ENCODE measurements around the gene KIF3A. TPM values are rescaled to one million over a fixed set of nuclear protein-coding genes. Genes with fewer than 3 reads are reported as not detected.

Gene KIF3A
- total and polyA plus RNA-seq, 3 donors from 2014 or later, result 23.2 to 38.6 (median 30.8) TPM

DNA sequence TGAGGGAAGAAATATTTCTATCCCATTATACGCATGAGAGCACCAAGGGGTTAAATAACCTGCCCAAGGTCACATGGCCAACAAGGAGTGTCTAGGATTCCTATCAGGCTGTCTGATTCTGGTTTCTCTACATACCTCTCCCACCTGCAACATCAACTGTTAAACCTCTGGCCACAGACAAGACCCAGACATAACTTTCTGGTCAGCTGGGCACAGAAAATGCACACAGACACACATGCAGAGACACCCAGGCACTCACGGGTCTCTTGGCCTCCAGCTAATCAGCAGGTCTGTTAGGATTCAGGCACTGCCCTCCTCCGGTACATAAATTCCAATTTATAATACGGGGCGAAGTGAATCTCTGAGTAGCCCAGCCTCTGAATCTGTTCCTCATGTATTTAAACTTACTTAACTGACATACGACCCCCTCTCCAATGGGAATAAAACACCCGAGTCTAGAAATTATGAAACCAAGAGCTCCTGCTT, 38.2 kb upstream of the KIF3A start:
- no peak for DNase-seq
- H3K27me3 ChIP-seq, result no peaks in the 10 kb centered on the region
- no peak for TF ChIP-seq POLR2A (IDR thresholded peaks at IDR 0.05)
- TF ChIP-seq, protein P1, sequence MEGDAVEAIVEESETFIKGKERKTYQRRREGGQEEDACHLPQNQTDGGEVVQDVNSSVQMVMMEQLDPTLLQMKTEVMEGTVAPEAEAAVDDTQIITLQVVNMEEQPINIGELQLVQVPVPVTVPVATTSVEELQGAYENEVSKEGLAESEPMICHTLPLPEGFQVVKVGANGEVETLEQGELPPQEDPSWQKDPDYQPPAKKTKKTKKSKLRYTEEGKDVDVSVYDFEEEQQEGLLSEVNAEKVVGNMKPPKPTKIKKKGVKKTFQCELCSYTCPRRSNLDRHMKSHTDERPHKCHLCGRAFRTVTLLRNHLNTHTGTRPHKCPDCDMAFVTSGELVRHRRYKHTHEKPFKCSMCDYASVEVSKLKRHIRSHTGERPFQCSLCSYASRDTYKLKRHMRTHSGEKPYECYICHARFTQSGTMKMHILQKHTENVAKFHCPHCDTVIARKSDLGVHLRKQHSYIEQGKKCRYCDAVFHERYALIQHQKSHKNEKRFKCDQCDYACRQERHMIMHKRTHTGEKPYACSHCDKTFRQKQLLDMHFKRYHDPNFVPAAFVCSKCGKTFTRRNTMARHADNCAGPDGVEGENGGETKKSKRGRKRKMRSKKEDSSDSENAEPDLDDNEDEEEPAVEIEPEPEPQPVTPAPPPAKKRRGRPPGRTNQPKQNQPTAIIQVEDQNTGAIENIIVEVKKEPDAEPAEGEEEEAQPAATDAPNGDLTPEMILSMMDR (IDR thresholded peaks at IDR 0.05), result no peak
- intact Hi-C loops (cut with DNase I; ENCODE audit: low total_unique reads), result no loop called here
- WGBS, 2 donors, result 32 to 45% methylated on average over 7 of the region's 7 CpGs
- H3K27ac ChIP-seq, result peak overlapping the region in 1 of 2 donors; percentile 71
- no peak overlapping the region for H3K4me3 ChIP-seq
- peaks cover 26% of the 10 kb centered on the region for H3K4me1 ChIP-seq
- H3K36me3 ChIP-seq (ENCODE audit: low read depth, missing control alignments), result no peaks in the 10 kb centered on the region
- no peaks in the 10 kb centered on the region for H3K9me3 ChIP-seq

DNA sequence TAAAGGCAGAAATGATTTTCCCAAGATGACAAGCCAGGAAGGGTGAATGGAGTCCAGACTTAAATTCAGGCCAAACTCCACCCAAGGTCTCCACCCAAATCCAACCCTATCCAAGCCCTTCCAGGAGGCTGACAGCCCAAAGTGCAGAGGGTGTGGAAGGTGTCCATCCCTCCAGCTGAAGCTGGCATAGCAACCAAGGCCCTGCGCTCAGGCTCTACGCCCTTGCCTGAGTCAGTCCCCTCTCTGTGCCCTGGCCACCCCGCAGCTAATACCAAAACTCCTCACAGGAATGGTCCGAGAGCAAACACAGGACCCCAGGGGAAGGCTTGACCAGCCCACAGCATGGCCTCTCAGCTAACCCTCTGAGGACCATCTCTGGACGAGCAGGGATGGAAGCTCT, 37.5 kb upstream of the KIF3A start:
- Histone ChIP-seq H3K4me1 (peaks cover 26% of the 10 kb centered on the region), H3K36me3 (ENCODE audit: low read depth, missing control alignments) (no peaks in the 10 kb centered on the region), H3K4me3 (no peak overlapping the region), H3K27ac (no peak overlapping the region), H3K9me3 (no peaks in the 10 kb centered on the region), H3K27me3 (no peaks in the 10 kb centered on the region)
- intact Hi-C loops (cut with DNase I; ENCODE audit: low total_unique reads), result no loop called here
- TF ChIP-seq, protein P1 (IDR thresholded peaks at IDR 0.05), result no peak
- no peak for TF ChIP-seq POLR2A (IDR thresholded peaks at IDR 0.05)
- WGBS, 2 donors, result 78 to 83% methylated on average over 5 of the region's 5 CpGs
- no peak for DNase-seq

DNA sequence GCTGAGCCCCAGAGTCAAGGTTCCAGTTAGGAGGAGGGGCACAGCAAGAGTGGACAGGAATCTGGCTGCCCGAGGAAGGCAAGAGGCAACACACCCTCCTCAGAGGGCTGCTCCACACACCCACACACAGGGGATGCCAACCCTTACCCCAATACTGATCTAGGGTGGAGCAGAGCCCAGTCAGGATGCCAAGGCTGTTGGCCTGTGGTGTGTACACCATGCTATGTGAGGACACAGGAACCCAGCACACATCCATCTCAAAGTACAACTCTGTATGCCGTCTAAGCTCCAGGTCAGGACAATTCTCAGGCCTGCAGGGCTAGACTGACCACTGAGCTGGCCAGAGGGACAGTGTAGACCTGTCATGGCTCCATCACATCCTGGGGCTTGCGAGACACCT, 37.1 kb upstream of the KIF3A start:
- Histone ChIP-seq H3K4me3 (no peak overlapping the region), H3K27me3 (no peaks in the 10 kb centered on the region), H3K4me1 (peaks cover 26% of the 10 kb centered on the region), H3K27ac (no peak overlapping the region), H3K9me3 (no peaks in the 10 kb centered on the region), H3K36me3 (ENCODE audit: low read depth, missing control alignments) (no peaks in the 10 kb centered on the region)
- no peak for DNase-seq
- intact Hi-C loops (cut with DNase I; ENCODE audit: low total_unique reads), result no loop called here
- TF ChIP-seq POLR2A (IDR thresholded peaks at IDR 0.05), result no peak
- TF ChIP-seq, protein P1 (IDR thresholded peaks at IDR 0.05), result no peak
- WGBS, 2 donors, result 58 to 82% methylated on average over 3 of the region's 3 CpGs

DNA sequence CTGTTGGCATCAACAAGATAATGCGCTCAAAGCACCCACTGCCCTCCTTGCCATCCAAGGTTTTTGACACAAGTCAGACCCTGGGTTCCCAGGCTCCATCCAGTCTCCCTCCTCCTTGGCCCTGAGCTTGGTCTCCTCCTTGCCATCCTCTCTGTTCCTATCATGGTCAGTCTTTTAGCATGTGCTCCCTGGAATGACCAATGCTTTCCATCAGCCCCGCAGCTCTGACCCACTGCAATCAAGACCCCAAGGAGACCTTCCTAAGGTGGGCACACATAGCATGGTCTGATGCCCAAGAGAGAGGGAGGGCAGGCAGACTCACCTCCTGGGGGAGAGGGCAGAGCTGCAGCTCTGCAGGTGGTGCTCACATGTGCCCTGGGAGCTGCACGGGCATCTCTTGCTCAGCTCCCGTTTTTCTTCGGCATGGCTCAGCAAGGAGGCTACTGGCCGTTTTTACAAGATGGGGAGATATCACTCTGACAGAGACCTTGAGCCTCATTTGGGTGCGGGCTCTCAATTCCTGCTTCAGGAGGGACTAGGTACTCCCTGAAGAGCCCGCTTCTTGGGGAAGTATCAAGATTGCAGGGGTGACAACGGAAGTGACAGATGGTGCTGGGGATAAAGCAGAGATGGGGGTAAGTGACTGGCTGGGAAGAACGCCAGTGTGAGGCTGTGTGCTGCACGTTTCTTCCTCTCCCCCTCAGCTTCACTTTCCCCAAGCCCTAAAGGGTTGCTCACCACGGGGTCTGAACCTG, 36.4 kb upstream of the KIF3A start:
- H3K36me3 ChIP-seq (ENCODE audit: low read depth, missing control alignments), result no peaks in the 10 kb centered on the region
- H3K27me3 ChIP-seq, result no peaks in the 10 kb centered on the region
- H3K9me3 ChIP-seq, result no peaks in the 10 kb centered on the region
- peaks cover 26% of the 10 kb centered on the region for H3K4me1 ChIP-seq
- TF ChIP-seq POLR2A (IDR thresholded peaks at IDR 0.05), result no peak
- TF ChIP-seq, protein P1 (IDR thresholded peaks at IDR 0.05), result no peak
- H3K27ac ChIP-seq, result no peak overlapping the region
- DNase-seq, result no peak
- no peak overlapping the region for H3K4me3 ChIP-seq
- intact Hi-C loops (cut with DNase I; ENCODE audit: low total_unique reads), result no loop called here
- WGBS, 2 donors, result 76 to 77% methylated on average over 12 of the region's 12 CpGs

DNA sequence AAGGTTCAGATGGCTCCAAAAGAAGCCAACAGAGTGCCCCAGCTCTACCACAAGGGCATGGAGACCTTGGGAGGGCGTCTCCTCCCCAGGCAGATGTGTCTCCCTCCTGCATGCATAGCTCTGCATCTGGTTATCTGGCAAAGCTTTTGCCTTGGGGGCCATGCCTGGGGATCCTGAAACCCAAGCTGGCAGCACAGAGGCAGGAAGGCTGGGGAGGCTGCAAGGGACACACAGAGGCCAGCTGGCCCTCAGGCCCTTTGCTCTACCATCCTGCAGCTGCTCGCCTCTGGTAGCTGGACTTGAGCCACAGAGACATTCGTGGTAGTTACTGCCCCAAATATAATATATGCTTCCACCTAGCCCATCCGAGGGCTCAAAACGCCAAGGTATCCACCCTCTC, 35.8 kb upstream of the KIF3A start:
- Histone ChIP-seq H3K4me3 (no peak overlapping the region), H3K36me3 (ENCODE audit: low read depth, missing control alignments) (no peaks in the 10 kb centered on the region), H3K4me1 (peaks cover 26% of the 10 kb centered on the region), H3K27me3 (no peaks in the 10 kb centered on the region), H3K27ac (no peak overlapping the region), H3K9me3 (no peaks in the 10 kb centered on the region)
- WGBS, 2 donors, result 88 to 92% methylated on average over 5 of the region's 5 CpGs
- no peak for TF ChIP-seq POLR2A (IDR thresholded peaks at IDR 0.05)
- TF ChIP-seq, protein P1 (IDR thresholded peaks at IDR 0.05), result no peak
- DNase-seq, result no peak
- intact Hi-C loops (cut with DNase I; ENCODE audit: low total_unique reads), result no loop called here

Measured in testis (tissue), 3 donors.